K562 (cell line): Measurements from ENCODE around the gene CAPZA1. TPM values are rescaled to one million over a fixed set of nuclear protein-coding genes. Genes with fewer than 3 reads are reported as not detected.

Experiments used
- ASH1L ChIP-seq: fragments of 450-650 bp; IDR thresholded peaks from 2 replicates; pipeline ENCODE4 v1.6.1; 2018; ENCODE audit warnings: borderline replicate concordance, mild to moderate bottlenecking, low read depth; ENCODE audit not compliant: partially characterized antibody
- CBX3 ChIP-seq, 2 experiments: IDR thresholded peaks; 1 replicate in 1 of 2; 2 replicates in 1 of 2; pipeline ENCODE4 v1.6.1; 2012; ENCODE audit warnings: inconsistent platforms in 2 of 2, low read length in 2 of 2, borderline replicate concordance in 1 of 2, control low read depth in 1 of 2
- CBX5 ChIP-seq: IDR thresholded peaks from 2 replicates; pipeline ENCODE4 v1.6.1; 2014; ENCODE audit warnings: low read depth, borderline replicate concordance
- E2F3 ChIP-seq: fragments of 250-450 bp; sonication (Bioruptor Pico); IDR thresholded peaks from 2 replicates; pipeline ENCODE4 v1.4.0; 2020; ENCODE audit warnings: mild to moderate bottlenecking
- FOXJ2 ChIP-seq: fragments of 200-800 bp; sonication (Bioruptor generic); IDR thresholded peaks from 2 replicates; pipeline ENCODE4 v1.6.1; 2016; ENCODE audit warnings: missing genetic modification characterization, missing compliant biosample characterization
- GATAD2B ChIP-seq: fragments of 450-650 bp; IDR thresholded peaks from 2 replicates; pipeline ENCODE4 v1.6.1; 2017; ENCODE audit warnings: mild to moderate bottlenecking, borderline replicate concordance
- GTF2E2 ChIP-seq: fragments of 200-800 bp; sonication (Bioruptor generic); IDR thresholded peaks from 2 replicates; pipeline ENCODE4 v1.6.1; 2016; ENCODE audit warnings: missing genetic modification characterization, missing compliant biosample characterization
- ILK ChIP-seq: fragments of 450-650 bp; IDR thresholded peaks from 2 replicates; pipeline ENCODE4 v1.6.1; 2016; ENCODE audit warnings: missing genetic modification characterization, low read depth, mild to moderate bottlenecking, missing compliant biosample characterization, moderate library complexity, borderline replicate concordance
- OTX1 ChIP-seq: fragments of 450-650 bp; formaldehyde crosslinking; IDR thresholded peaks from 2 replicates; pipeline ENCODE4 v1.4.0; 2022; ENCODE audit warnings: mild to moderate bottlenecking
- PHB ChIP-seq: fragments of 250-450 bp; sonication (Bioruptor Pico); IDR thresholded peaks from 2 replicates; pipeline ENCODE4 v1.5.0; 2021
- SP2 ChIP-seq: IDR thresholded peaks from 2 replicates; pipeline ENCODE4 v1.6.1; 2011; ENCODE audit warnings: mild to moderate bottlenecking, low read depth, low read length, moderate library complexity; ENCODE audit not compliant: poor library complexity, severe bottlenecking; ENCODE audit errors: extremely low read depth
- ZNF384 ChIP-seq: IDR thresholded peaks from 2 replicates; pipeline ENCODE4 v1.6.1; 2012; ENCODE audit warnings: low read depth, low read length, improper control_type of control experiment
- polyA plus RNA-seq, 8 experiments: library from polyadenylated mRNA; depleted of rRNA in 4 of 8; stranded (reverse) in 5 of 8; unstranded in 3 of 8; fragments of >200 nt; fragmentation: Nextera tagmentation in 2 of 8; fragmentation: Illumina TruSeq in 1 of 8; extraction: Ambion mirVana in 2 of 8; extraction: Trizol in 1 of 8; gene quantifications; 2 replicates each; pipeline versions ENCODE4 v1.2.1 to v1.2.3, GENCODE V29; 2011 to 2014; ENCODE audit warnings: inconsistent platforms in 1 of 8, missing spikeins in 1 of 8
- total RNA-seq, 7 experiments: library from RNA; depleted of rRNA in 6 of 7; stranded (reverse); fragments of >200 nt in 6 of 7; fragmentation: Illumina TruSeq in 2 of 7; extraction: Trizol in 2 of 7; gene quantifications; 2 replicates each; pipeline versions ENCODE4 v1.2.1 to v1.2.3, GENCODE V29; 2011 to 2021; ENCODE audit warnings: low replicate concordance in 1 of 7
- TF ChIP-seq, protein P1 (sequence below): fragments of 450-650 bp; IDR thresholded peaks from 2 replicates; pipeline ENCODE4 v1.6.1; 2017; ENCODE audit warnings: mild to moderate bottlenecking, moderate library complexity
- TF ChIP-seq, protein P2 (sequence below): sonication (generic); formaldehyde crosslinking; IDR thresholded peaks from 2 replicates; pipeline ENCODE4 v1.8.1; 2023; ENCODE audit warnings: missing genetic modification reagents, mild to moderate bottlenecking, borderline replicate concordance
- TF ChIP-seq, protein P3 (sequence below): IDR thresholded peaks from 3 replicates; pipeline ENCODE4 v1.6.1; 2011; ENCODE audit warnings: borderline replicate concordance, mild to moderate bottlenecking; ENCODE audit not compliant: insufficient read length, insufficient read depth
- TF ChIP-seq, protein P4 (sequence below): fragments of 250-450 bp; sonication (Bioruptor Pico); IDR thresholded peaks from 2 replicates; pipeline ENCODE4 v1.5.0; 2022; ENCODE audit warnings: mild to moderate bottlenecking

CAPZA1 gene
- total and polyA plus RNA-seq, 9 of the 15 experiments (the other 6 are each of a cell fraction or from before 2014, with no cell fraction given), result 237 to 1,020 (median 306) TPM

DNA sequence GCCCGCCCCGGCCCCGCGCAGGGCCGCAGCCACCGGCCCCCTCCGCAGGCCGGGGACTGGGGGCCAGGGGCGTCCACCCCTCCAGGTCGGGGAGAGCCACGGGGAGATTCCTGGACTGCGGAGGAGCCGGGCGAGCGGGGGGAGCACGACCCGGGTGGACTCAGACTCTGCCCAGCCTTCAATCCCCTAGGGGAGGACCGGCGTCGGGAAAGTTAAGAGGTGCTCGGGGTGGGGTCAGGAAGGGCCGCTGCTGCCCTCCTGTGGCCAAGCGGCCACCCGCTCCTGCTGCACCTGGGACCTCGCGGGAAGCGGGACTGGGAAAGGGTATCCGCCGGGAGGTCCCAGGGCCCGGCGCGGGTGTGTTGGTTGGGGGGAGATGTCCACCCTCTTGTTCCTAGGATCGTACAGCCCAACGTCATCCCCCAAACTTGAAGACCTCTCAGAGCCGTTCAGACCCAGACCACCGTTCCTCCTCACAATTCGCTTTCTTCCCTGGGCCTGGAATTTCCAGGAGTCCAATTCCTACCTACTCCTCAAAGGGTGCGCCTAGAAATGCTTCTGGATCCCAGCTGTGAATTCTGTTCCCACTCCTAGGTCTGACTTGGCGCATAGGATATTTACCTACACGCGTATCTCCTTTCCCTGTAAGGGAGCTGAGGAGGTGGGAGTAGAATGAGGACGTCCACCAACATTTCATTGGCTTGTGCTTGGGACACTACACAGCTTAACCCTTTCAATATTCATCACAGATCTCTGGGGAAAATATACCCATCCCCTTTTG lies 87.8 kb downstream of the CAPZA1 start (continued):
- TF ChIP-seq ASH1L (no peak), GATAD2B (peak; percentile 92), CBX3 (IDR thresholded peaks at IDR 0.05; ENCODE audit: borderline replicate concordance in 1 of 2, low read length in 2 of 2) (no peak), SP2 (no peak), OTX1 (CRISPR knock-in tag) (no peak), FOXJ2 (tag) (no peak), GTF2E2 (no peak), PHB (CRISPR knock-in tag) (0 out of 2 replicates have a peak, but pooled peaks have one; percentile 20), E2F3 (CRISPR knock-in tag) (no peak), ILK (no peak), CBX5 (no peak), ZNF384 (0 out of 2 replicates have a peak, but pooled peaks have one; percentile 19)
- TF ChIP-seq, protein P1, sequence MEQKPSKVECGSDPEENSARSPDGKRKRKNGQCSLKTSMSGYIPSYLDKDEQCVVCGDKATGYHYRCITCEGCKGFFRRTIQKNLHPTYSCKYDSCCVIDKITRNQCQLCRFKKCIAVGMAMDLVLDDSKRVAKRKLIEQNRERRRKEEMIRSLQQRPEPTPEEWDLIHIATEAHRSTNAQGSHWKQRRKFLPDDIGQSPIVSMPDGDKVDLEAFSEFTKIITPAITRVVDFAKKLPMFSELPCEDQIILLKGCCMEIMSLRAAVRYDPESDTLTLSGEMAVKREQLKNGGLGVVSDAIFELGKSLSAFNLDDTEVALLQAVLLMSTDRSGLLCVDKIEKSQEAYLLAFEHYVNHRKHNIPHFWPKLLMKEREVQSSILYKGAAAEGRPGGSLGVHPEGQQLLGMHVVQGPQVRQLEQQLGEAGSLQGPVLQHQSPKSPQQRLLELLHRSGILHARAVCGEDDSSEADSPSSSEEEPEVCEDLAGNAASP, result no peak
- TF ChIP-seq, protein P2, sequence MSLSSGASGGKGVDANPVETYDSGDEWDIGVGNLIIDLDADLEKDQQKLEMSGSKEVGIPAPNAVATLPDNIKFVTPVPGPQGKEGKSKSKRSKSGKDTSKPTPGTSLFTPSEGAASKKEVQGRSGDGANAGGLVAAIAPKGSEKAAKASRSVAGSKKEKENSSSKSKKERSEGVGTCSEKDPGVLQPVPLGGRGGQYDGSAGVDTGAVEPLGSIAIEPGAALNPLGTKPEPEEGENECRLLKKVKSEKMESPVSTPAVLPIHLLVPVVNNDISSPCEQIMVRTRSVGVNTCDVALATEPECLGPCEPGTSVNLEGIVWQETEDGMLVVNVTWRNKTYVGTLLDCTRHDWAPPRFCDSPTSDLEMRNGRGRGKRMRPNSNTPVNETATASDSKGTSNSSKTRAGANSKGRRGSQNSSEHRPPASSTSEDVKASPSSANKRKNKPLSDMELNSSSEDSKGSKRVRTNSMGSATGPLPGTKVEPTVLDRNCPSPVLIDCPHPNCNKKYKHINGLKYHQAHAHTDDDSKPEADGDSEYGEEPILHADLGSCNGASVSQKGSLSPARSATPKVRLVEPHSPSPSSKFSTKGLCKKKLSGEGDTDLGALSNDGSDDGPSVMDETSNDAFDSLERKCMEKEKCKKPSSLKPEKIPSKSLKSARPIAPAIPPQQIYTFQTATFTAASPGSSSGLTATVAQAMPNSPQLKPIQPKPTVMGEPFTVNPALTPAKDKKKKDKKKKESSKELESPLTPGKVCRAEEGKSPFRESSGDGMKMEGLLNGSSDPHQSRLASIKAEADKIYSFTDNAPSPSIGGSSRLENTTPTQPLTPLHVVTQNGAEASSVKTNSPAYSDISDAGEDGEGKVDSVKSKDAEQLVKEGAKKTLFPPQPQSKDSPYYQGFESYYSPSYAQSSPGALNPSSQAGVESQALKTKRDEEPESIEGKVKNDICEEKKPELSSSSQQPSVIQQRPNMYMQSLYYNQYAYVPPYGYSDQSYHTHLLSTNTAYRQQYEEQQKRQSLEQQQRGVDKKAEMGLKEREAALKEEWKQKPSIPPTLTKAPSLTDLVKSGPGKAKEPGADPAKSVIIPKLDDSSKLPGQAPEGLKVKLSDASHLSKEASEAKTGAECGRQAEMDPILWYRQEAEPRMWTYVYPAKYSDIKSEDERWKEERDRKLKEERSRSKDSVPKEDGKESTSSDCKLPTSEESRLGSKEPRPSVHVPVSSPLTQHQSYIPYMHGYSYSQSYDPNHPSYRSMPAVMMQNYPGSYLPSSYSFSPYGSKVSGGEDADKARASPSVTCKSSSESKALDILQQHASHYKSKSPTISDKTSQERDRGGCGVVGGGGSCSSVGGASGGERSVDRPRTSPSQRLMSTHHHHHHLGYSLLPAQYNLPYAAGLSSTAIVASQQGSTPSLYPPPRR (CRISPR knock-in tag), result no peak
- TF ChIP-seq, protein P3, sequence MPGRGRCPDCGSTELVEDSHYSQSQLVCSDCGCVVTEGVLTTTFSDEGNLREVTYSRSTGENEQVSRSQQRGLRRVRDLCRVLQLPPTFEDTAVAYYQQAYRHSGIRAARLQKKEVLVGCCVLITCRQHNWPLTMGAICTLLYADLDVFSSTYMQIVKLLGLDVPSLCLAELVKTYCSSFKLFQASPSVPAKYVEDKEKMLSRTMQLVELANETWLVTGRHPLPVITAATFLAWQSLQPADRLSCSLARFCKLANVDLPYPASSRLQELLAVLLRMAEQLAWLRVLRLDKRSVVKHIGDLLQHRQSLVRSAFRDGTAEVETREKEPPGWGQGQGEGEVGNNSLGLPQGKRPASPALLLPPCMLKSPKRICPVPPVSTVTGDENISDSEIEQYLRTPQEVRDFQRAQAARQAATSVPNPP, result no peak
- TF ChIP-seq, protein P4, sequence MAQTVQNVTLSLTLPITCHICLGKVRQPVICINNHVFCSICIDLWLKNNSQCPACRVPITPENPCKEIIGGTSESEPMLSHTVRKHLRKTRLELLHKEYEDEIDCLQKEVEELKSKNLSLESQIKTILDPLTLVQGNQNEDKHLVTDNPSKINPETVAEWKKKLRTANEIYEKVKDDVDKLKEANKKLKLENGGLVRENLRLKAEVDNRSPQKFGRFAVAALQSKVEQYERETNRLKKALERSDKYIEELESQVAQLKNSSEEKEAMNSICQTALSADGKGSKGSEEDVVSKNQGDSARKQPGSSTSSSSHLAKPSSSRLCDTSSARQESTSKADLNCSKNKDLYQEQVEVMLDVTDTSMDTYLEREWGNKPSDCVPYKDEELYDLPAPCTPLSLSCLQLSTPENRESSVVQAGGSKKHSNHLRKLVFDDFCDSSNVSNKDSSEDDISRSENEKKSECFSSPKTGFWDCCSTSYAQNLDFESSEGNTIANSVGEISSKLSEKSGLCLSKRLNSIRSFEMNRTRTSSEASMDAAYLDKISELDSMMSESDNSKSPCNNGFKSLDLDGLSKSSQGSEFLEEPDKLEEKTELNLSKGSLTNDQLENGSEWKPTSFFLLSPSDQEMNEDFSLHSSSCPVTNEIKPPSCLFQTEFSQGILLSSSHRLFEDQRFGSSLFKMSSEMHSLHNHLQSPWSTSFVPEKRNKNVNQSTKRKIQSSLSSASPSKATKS (CRISPR knock-in tag), result no peak; the same call in 1 of the 2 replicates
